Measurements from ENCODE around the gene NDUFB10.

NDUFB10 gene

DNA sequence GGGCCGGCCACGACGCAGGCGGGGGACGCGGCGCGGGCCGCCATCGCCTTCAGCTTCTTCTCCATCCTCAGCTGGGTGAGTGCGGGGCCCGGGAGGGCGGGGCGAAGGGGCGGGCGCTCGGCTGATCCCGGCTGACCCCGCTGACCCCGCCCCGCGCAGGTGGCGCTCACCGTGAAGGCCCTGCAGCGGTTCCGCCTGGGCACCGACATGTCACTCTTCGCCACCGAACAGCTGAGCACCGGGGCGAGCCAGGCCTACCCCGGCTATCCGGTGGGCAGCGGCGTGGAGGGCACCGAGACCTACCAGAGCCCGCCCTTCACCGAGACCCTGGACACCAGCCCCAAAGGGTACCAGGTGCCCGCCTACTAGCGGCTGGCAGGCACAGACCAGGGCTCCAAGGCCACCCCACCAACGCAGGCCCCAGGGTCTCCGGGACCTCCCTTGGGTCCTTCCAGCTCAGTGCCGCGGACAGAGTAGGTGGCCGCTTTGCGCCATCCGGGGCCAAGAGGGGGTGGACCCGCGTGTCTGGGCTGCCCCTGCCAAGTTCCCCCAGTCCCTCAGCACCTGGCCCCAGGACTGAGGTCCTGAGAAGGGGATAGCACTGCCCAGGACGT is 33.5 kb downstream of the NDUFB10 start:
- Histone ChIP-seq H3K79me2 (ENCODE audit: insufficient read depth, low read length) (no peaks in the 10 kb centered on the region), H4K20me1 (ENCODE audit: insufficient read depth, low read length) (0 out of 2 replicates have a peak, but pooled peaks cover 5% of the 10 kb centered on the region), H3K4me1 (ENCODE audit: insufficient read depth, low read length) (no peaks in the 10 kb centered on the region), H3K27me3 (ENCODE audit: insufficient read depth, low read length, poor library complexity) (no peaks in the 10 kb centered on the region), H3K9me3 (ENCODE audit: insufficient read depth, low read length, severe bottlenecking) (no peaks in the 10 kb centered on the region), H3K4me2 (ENCODE audit: insufficient read depth, low read length) (no peak overlapping the region), H3K4me3 (ENCODE audit: low read depth in 1 of 2, low read length in 2 of 2) (no peak overlapping the region), H3K27ac (ENCODE audit: low read length) (no peak overlapping the region), H2AFZ (ENCODE audit: low read depth, low read length) (no peak overlapping the region), H3K9ac (ENCODE audit: low read depth, low read length) (no peak overlapping the region), H3K36me3 (ENCODE audit: insufficient read depth, low read length) (peaks cover 10% of the 10 kb centered on the region)
- no peak for TF ChIP-seq EZH2 (IDR thresholded peaks at IDR 0.05; ENCODE audit: borderline replicate concordance, low read depth, low read length, severe bottlenecking)
- TF ChIP-seq, protein P1, sequence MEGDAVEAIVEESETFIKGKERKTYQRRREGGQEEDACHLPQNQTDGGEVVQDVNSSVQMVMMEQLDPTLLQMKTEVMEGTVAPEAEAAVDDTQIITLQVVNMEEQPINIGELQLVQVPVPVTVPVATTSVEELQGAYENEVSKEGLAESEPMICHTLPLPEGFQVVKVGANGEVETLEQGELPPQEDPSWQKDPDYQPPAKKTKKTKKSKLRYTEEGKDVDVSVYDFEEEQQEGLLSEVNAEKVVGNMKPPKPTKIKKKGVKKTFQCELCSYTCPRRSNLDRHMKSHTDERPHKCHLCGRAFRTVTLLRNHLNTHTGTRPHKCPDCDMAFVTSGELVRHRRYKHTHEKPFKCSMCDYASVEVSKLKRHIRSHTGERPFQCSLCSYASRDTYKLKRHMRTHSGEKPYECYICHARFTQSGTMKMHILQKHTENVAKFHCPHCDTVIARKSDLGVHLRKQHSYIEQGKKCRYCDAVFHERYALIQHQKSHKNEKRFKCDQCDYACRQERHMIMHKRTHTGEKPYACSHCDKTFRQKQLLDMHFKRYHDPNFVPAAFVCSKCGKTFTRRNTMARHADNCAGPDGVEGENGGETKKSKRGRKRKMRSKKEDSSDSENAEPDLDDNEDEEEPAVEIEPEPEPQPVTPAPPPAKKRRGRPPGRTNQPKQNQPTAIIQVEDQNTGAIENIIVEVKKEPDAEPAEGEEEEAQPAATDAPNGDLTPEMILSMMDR (IDR thresholded peaks at IDR 0.05; ENCODE audit: borderline replicate concordance, extremely low read depth, low read length, poor library complexity, severe bottlenecking), result no peak
- DNase-seq (no peak), ATAC-seq (ENCODE audit: insufficient read depth, low read depth) (no peak)

DNA sequence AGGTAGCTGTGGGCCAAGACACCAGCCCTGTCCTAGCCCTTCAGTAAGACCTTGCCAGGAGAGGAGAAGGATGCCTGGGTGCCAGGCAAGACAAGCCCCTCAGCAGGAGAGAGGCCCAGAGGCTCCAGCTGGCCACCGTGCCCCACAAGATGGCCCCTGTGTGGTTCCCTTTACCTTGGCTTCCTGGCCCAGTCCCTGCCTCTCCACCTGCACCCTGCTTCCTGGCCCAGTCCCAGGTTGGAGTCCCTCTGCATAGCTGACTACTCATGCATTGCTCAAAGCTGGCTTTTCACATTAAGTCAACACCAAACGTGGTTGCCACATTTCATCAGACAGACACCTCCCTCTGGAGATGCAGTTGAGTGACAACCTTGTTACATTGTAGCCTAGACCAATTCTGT is 34.4 kb downstream of the NDUFB10 start:
- no peak overlapping the region for H3K4me3 ChIP-seq (ENCODE audit: low read depth in 1 of 2, low read length in 2 of 2)
- H3K9me3 ChIP-seq (ENCODE audit: insufficient read depth, low read length, severe bottlenecking), result no peaks in the 10 kb centered on the region
- no peaks in the 10 kb centered on the region for H3K4me1 ChIP-seq (ENCODE audit: insufficient read depth, low read length)
- no peak overlapping the region for H3K4me2 ChIP-seq (ENCODE audit: insufficient read depth, low read length)
- H2AFZ ChIP-seq (ENCODE audit: low read depth, low read length), result no peak overlapping the region
- TF ChIP-seq EZH2 (IDR thresholded peaks at IDR 0.05; ENCODE audit: borderline replicate concordance, low read depth, low read length, severe bottlenecking), result no peak
- TF ChIP-seq, protein P1 (IDR thresholded peaks at IDR 0.05; ENCODE audit: borderline replicate concordance, extremely low read depth, low read length, poor library complexity, severe bottlenecking), result no peak
- H3K27me3 ChIP-seq (ENCODE audit: insufficient read depth, low read length, poor library complexity), result no peaks in the 10 kb centered on the region
- H3K36me3 ChIP-seq (ENCODE audit: insufficient read depth, low read length), result peaks cover 19% of the 10 kb centered on the region
- no peaks in the 10 kb centered on the region for H3K79me2 ChIP-seq (ENCODE audit: insufficient read depth, low read length)
- no peak overlapping the region for H3K9ac ChIP-seq (ENCODE audit: low read depth, low read length)
- no peak overlapping the region for H3K27ac ChIP-seq (ENCODE audit: low read length)
- no peak for ATAC-seq (ENCODE audit: insufficient read depth, low read depth)
- 0 out of 2 replicates have a peak, but pooled peaks cover 5% of the 10 kb centered on the region for H4K20me1 ChIP-seq (ENCODE audit: insufficient read depth, low read length)
- DNase-seq, result no peak

DNA sequence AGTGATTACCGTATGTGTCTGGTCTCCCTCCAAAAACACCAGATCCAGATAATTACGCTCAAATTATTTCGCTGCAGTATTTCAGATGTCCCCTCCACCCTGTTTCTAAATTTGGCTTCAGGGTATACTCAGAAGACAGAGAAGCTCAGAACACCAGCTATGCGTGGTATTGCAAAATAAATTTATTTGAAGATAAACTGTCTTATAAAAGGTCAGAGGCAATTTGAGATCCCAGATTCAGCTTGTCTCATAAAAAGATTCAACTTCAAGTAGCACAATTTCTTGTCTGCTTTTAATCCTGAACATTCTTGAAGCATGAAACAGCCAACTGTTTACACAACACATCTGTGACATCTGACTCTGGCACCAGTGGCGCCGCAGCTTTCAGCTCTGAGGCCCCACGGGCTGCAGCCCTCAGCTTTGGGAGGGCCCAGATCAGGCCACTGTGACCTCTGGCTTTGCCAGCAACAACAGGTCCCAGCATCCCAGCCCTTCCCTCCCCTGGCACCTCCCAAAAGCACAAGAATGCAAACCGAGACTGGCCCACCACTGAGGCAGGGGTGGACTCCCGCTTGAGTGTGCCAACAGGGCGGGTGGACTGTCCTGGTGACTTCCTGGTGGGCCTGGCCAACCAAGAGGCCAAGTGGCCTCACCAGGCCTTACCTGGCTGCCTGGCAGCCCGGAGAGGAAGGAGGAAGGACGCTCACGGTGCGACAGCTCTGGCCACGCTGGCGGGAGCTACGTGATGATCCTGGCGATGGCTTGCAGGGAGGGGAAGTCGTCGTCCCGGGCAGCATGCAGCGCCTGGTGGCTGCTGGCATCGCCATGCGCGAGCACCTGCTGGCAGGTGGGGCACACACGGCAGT is 38.4 kb downstream of the NDUFB10 start:
- Histone ChIP-seq H3K9me3 (ENCODE audit: insufficient read depth, low read length, severe bottlenecking) (no peaks in the 10 kb centered on the region), H3K4me1 (ENCODE audit: insufficient read depth, low read length) (no peaks in the 10 kb centered on the region), H3K79me2 (ENCODE audit: insufficient read depth, low read length) (no peaks in the 10 kb centered on the region), H3K4me3 (ENCODE audit: low read depth in 1 of 2, low read length in 2 of 2) (no peak overlapping the region), H4K20me1 (ENCODE audit: insufficient read depth, low read length) (peaks cover 19% of the 10 kb centered on the region; the same call in 1 of the 2 replicates), H3K9ac (ENCODE audit: low read depth, low read length) (no peak overlapping the region), H3K36me3 (ENCODE audit: insufficient read depth, low read length) (peaks cover 59% of the 10 kb centered on the region), H3K27ac (ENCODE audit: low read length) (no peak overlapping the region), H2AFZ (ENCODE audit: low read depth, low read length) (no peak overlapping the region), H3K4me2 (ENCODE audit: insufficient read depth, low read length) (no peak overlapping the region), H3K27me3 (ENCODE audit: insufficient read depth, low read length, poor library complexity) (no peaks in the 10 kb centered on the region)
- DNase-seq (no peak), ATAC-seq (ENCODE audit: insufficient read depth, low read depth) (no peak)
- TF ChIP-seq, protein P1 (IDR thresholded peaks at IDR 0.05; ENCODE audit: borderline replicate concordance, extremely low read depth, low read length, poor library complexity, severe bottlenecking), result no peak
- no peak for TF ChIP-seq EZH2 (IDR thresholded peaks at IDR 0.05; ENCODE audit: borderline replicate concordance, low read depth, low read length, severe bottlenecking)
